ENCODE results near the gene LGI2. TPM values are rescaled to one million over a fixed set of nuclear protein-coding genes. Genes with fewer than 3 reads are reported as not detected.

LGI2 gene
- total RNA-seq, 1 donor from 2014 or later, result 0.56 TPM

DNA sequence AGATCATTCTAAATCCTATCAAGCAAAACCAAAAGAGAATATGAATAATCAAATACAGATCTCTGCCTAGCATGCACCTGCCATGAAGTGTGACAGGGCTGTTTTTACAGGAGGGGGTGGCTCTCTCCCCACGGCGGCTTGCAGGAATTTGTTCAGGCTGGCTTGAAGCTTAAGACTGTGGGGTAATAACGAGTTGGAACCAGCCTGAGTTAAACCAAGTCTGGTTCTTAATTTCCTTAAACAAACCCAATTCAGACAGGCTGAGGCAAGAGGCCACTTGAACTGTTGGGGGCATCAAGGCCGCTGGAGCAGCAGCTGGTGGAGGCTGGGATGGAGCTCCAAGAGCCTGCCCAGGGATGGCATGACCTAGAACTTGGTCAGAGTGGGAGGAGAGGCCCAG lies 45.1 kb upstream of the LGI2 start:
- Histone ChIP-seq H3K27ac (no peak overlapping the region), H3K36me3 (no peaks in the 10 kb centered on the region), H3F3A (ENCODE audit: low read depth) (peaks cover 6% of the 10 kb centered on the region), H3K4me1 (peaks cover 5% of the 10 kb centered on the region), H3K79me2 (ENCODE audit: low read depth) (no peaks in the 10 kb centered on the region), H3K9me3 (ENCODE audit: low read depth) (no peaks in the 10 kb centered on the region), H4K20me1 (ENCODE audit: low read depth) (no peaks in the 10 kb centered on the region), H3K4me2 (no peak overlapping the region), H3K27me3 (no peaks in the 10 kb centered on the region), H2AFZ (replicated peaks) (no peak overlapping the region), H3K4me3 (no peak overlapping the region), H3K9ac (no peak overlapping the region)
- peaks cover 32% of the 10 kb centered on the region for H3K4me1 Mint-ChIP-seq
- H3K27me3 Mint-ChIP-seq (ENCODE audit: insufficient read depth, low read depth), result peaks cover 6% of the 10 kb centered on the region
- no peaks in the 10 kb centered on the region for H3K36me3 Mint-ChIP-seq
- H3K9me3 Mint-ChIP-seq, result peaks cover 6% of the 10 kb centered on the region
- peak; percentile 49 for DNase-seq (ENCODE audit: low spot score)
- H3K27ac Mint-ChIP-seq, result peak overlapping the region; percentile 78
- no peak overlapping the region for H3K4me3 Mint-ChIP-seq
- no peak for TF ChIP-seq EZH2 (IDR thresholded peaks at IDR 0.05)
- TF ChIP-seq, protein P1, sequence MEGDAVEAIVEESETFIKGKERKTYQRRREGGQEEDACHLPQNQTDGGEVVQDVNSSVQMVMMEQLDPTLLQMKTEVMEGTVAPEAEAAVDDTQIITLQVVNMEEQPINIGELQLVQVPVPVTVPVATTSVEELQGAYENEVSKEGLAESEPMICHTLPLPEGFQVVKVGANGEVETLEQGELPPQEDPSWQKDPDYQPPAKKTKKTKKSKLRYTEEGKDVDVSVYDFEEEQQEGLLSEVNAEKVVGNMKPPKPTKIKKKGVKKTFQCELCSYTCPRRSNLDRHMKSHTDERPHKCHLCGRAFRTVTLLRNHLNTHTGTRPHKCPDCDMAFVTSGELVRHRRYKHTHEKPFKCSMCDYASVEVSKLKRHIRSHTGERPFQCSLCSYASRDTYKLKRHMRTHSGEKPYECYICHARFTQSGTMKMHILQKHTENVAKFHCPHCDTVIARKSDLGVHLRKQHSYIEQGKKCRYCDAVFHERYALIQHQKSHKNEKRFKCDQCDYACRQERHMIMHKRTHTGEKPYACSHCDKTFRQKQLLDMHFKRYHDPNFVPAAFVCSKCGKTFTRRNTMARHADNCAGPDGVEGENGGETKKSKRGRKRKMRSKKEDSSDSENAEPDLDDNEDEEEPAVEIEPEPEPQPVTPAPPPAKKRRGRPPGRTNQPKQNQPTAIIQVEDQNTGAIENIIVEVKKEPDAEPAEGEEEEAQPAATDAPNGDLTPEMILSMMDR (IDR thresholded peaks at IDR 0.05), result no peak
- TF ChIP-seq EZH2phosphoT487 (IDR thresholded peaks at IDR 0.05), result no peak

DNA sequence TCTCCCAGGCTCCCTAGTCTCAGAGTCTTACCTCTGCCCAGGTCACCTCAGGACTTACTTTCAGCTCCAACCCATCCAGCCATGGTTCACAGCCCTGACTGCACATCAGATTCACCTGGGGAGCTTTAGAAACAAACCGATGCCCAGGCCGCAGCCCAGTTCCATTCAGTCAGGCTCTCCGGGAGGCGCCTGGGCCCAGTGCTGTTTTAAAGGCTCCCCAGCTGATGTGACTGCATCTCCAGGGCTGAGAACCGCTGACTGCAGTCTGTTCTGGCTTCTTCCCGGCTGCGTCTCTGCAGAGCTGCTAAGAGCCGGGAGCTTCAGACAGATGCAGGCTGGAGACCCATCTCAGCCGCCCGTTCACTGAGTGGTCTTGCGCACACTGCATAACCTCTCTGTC lies 44.4 kb upstream of the LGI2 start:
- H3K9ac ChIP-seq, result no peak overlapping the region

DNA sequence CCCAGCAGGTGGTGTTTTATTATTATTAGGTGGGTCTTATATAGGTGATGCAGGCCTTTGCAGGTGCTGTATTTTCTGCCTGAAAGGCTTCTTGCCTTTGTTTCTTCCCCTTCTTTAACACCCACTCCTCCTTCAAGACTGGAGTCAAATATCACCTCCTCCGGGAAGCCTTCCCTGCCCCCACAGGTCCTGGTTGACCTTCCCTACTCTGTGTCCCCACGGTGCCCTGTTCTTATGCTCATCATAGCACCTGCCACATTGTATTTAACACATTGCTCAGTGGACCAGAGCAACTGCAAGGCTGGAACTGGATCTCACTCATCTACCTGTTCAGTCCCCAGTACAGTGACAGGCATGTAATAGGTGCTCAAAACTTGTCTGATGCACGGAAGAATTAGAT lies 39.8 kb upstream of the LGI2 start:
- no peak overlapping the region for H3K4me3 ChIP-seq
- no peak overlapping the region for H3K4me3 Mint-ChIP-seq
- H3K27me3 Mint-ChIP-seq (ENCODE audit: insufficient read depth, low read depth), result no peaks in the 10 kb centered on the region
- H4K20me1 ChIP-seq (ENCODE audit: low read depth), result no peaks in the 10 kb centered on the region
- H3K27ac ChIP-seq, result no peak overlapping the region
- H3K9ac ChIP-seq, result no peak overlapping the region
- no peaks in the 10 kb centered on the region for H3K9me3 ChIP-seq (ENCODE audit: low read depth)
- H3K9me3 Mint-ChIP-seq, result peaks cover 5% of the 10 kb centered on the region
- no peaks in the 10 kb centered on the region for H3K36me3 ChIP-seq
- H3K27me3 ChIP-seq, result no peaks in the 10 kb centered on the region
- H3K27ac Mint-ChIP-seq, result peak overlapping the region; percentile 37
- TF ChIP-seq, protein P1 (IDR thresholded peaks at IDR 0.05), result no peak
- no peak for TF ChIP-seq EZH2 (IDR thresholded peaks at IDR 0.05)
- no peak for TF ChIP-seq EZH2phosphoT487 (IDR thresholded peaks at IDR 0.05)
- H3K79me2 ChIP-seq (ENCODE audit: low read depth), result no peaks in the 10 kb centered on the region
- DNase-seq (ENCODE audit: low spot score), result no peak
- peaks cover 6% of the 10 kb centered on the region for H3F3A ChIP-seq (ENCODE audit: low read depth)
- H3K36me3 Mint-ChIP-seq, result no peaks in the 10 kb centered on the region
- no peak overlapping the region for H3K4me2 ChIP-seq
- H3K4me1 Mint-ChIP-seq, result peaks cover 20% of the 10 kb centered on the region
- no peak overlapping the region for H2AFZ ChIP-seq (replicated peaks)
- H3K4me1 ChIP-seq, result peaks cover 15% of the 10 kb centered on the region

More for the DNA sequence above, 44.4 kb upstream of the LGI2 start:
- Histone ChIP-seq H3F3A (ENCODE audit: low read depth) (peaks cover 6% of the 10 kb centered on the region), H4K20me1 (ENCODE audit: low read depth) (no peaks in the 10 kb centered on the region), H3K27ac (no peak overlapping the region), H3K4me2 (no peak overlapping the region), H3K79me2 (ENCODE audit: low read depth) (no peaks in the 10 kb centered on the region), H3K4me3 (no peak overlapping the region), H3K36me3 (no peaks in the 10 kb centered on the region), H2AFZ (replicated peaks) (no peak overlapping the region), H3K27me3 (no peaks in the 10 kb centered on the region), H3K4me1 (peaks cover 5% of the 10 kb centered on the region), H3K9me3 (ENCODE audit: low read depth) (no peaks in the 10 kb centered on the region)
- H3K9me3 Mint-ChIP-seq, result peaks cover 8% of the 10 kb centered on the region
- H3K27ac Mint-ChIP-seq, result peak overlapping the region; percentile 78
- DNase-seq (ENCODE audit: low spot score), result peak; percentile 48
- peaks cover 34% of the 10 kb centered on the region for H3K4me1 Mint-ChIP-seq
- no peaks in the 10 kb centered on the region for H3K36me3 Mint-ChIP-seq
- TF ChIP-seq EZH2phosphoT487 (IDR thresholded peaks at IDR 0.05), result no peak
- peaks cover 6% of the 10 kb centered on the region for H3K27me3 Mint-ChIP-seq (ENCODE audit: insufficient read depth, low read depth)
- H3K4me3 Mint-ChIP-seq, result no peak overlapping the region

DNA sequence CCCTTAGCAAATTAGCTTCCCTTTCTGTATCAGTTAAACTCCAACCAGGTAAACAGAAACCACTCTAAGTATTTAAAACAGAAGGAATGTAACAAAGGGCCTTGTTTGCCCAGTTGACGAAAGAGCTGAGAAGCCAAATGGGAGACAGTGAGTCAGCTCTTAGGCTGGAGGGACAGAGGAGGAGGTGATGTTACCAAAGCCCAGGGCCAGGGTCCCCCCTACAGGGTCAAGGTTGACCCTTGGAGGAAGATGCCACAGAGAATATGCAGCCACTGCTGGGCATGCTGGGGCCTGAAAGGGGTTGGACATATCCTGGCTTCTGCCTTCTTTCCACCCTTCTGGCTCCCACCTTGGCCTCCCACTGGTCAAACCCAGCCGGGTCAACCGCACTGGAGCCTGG lies 38.3 kb upstream of the LGI2 start:
- Histone ChIP-seq H2AFZ (replicated peaks) (no peak overlapping the region), H3F3A (ENCODE audit: low read depth) (no peaks in the 10 kb centered on the region), H3K27me3 (no peaks in the 10 kb centered on the region), H3K36me3 (no peaks in the 10 kb centered on the region), H3K27ac (no peak overlapping the region), H3K9me3 (ENCODE audit: low read depth) (no peaks in the 10 kb centered on the region), H3K4me2 (no peak overlapping the region), H3K79me2 (ENCODE audit: low read depth) (no peaks in the 10 kb centered on the region), H3K4me1 (peaks cover 22% of the 10 kb centered on the region), H3K9ac (no peak overlapping the region), H4K20me1 (ENCODE audit: low read depth) (no peaks in the 10 kb centered on the region), H3K4me3 (no peak overlapping the region)
- H3K27me3 Mint-ChIP-seq (ENCODE audit: insufficient read depth, low read depth), result no peaks in the 10 kb centered on the region
- peaks cover 4% of the 10 kb centered on the region for H3K9me3 Mint-ChIP-seq
- H3K36me3 Mint-ChIP-seq, result no peaks in the 10 kb centered on the region
- TF ChIP-seq, protein P1 (IDR thresholded peaks at IDR 0.05), result no peak
- TF ChIP-seq EZH2phosphoT487 (IDR thresholded peaks at IDR 0.05) (no peak), EZH2 (IDR thresholded peaks at IDR 0.05) (no peak)
- H3K27ac Mint-ChIP-seq, result no peak overlapping the region
- DNase-seq (ENCODE audit: low spot score), result no peak
- no peak overlapping the region for H3K4me3 Mint-ChIP-seq
- H3K4me1 Mint-ChIP-seq, result peaks cover 12% of the 10 kb centered on the region
